GM12865 (cell line): ENCODE data around the gene RNASE7.

Experiments
- DNase-seq: peaks from one replicate; pipeline ENCODE4 v3.0.0; 2010; ENCODE audit warnings: low read depth
- H3K4me3 ChIP-seq: 2 replicates; pipeline ENCODE4 v1.5.1; 2011; ENCODE audit warnings: mild to moderate bottlenecking, low read depth, low read length, control low read depth
- CTCF ChIP-seq: IDR thresholded peaks from 2 replicates; pipeline ENCODE4 v1.5.1; 2011; ENCODE audit warnings: low read length, control low read depth, low read depth, inconsistent platforms; ENCODE audit not compliant: insufficient read depth; ENCODE audit errors: missing control alignments

Gene RNASE7

GRCh38 chr14:21026988-21027315 is 15.2 kb upstream of the RNASE7 start:
- no peak for TF ChIP-seq CTCF
- H3K4me3 ChIP-seq = no peak overlapping the region
- no peak for DNase-seq

GRCh38 chr14:21029917-21030316 is 12.2 kb upstream of the RNASE7 start, which contains the start of gene TPPP2:
TPPP2 (plus strand) TSS chr14:21030217; CDS start chr14:21030582, 365 bp downstream.
- no peak for TF ChIP-seq CTCF
- no peak within 1 kb of the TSS for H3K4me3 ChIP-seq
- no peak for DNase-seq

- TF ChIP-seq CTCF = no peak
- H3K4me3 ChIP-seq = no peak overlapping the region
- DNase-seq = no peak
Observed at GRCh38 chr14:21030531-21030930, 11.6 kb upstream of the RNASE7 start.

GRCh38 chr14:21032326-21033132 is 9.6 kb upstream of the RNASE7 start:
- no peak for DNase-seq
- TF ChIP-seq CTCF = no peak
- H3K4me3 ChIP-seq = no peak overlapping the region

- no peak for TF ChIP-seq CTCF
- H3K4me3 ChIP-seq = no peak overlapping the region
- DNase-seq = no peak
Observed at GRCh38 chr14:21033133-21033698, 8.9 kb upstream of the RNASE7 start.

- DNase-seq = no peak
- TF ChIP-seq CTCF = no peak
- no peak within 1 kb of the TSS for H3K4me3 ChIP-seq
Observed at GRCh38 chr14:21034707-21035106, 7.5 kb upstream of the RNASE7 start, which contains the start of gene RNASE13. RNASE13 (minus strand) TSS chr14:21034807; CDS start chr14:21034288, 519 bp downstream.
